Measurements from ENCODE around the gene UNC45A.

Gene UNC45A

GRCh38 chr15:90968434-90968833 is 33.3 kb downstream of the UNC45A start:
- no peak for DNase-seq

DNA sequence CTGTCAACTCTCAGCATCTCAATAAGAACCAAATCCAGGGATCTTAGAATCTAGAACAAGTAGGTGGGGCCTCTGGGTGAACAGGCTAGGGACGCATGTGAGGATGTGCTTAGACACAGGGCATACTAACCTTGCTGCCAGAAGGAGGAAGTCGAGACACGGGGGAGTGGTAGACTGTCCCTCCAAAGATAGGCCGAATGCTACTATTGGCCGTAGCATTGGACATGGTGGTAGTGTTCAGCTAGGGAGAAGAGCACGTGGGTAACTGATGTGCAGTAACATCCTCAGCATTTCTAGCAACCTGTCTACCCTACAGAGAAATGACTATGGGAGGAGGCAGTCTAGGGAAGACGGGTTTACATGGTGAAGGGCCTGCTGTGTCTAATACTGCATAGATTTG is 35.2 kb downstream of the UNC45A start:
- no peak for DNase-seq

DNA sequence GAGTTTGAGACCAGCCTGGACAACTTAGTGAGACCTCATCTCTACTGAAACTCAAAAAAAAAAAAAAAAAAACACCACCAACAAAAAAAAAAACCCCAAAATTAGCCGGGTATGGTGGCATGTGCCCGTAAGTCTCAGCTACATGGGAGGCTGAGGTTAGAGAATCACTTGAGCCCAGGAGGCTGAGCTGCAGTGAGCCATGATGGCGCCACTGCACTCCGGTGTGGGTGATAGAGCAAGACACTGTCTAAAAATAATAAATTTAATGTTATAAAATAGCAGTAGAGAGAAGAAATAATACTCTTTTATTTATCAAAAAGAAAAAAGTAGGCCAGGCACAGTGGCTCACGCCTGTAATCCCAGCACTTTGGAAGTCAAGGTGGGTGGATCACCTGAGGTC is 37.0 kb downstream of the UNC45A start:
- DNase-seq, result no peak

GRCh38 chr15:90974216-90974615 is 39.1 kb downstream of the UNC45A start:
- DNase-seq, result no peak

GRCh38 chr15:90979582-90979981 is 44.5 kb downstream of the UNC45A start:
- DNase-seq, result no peak

DNA sequence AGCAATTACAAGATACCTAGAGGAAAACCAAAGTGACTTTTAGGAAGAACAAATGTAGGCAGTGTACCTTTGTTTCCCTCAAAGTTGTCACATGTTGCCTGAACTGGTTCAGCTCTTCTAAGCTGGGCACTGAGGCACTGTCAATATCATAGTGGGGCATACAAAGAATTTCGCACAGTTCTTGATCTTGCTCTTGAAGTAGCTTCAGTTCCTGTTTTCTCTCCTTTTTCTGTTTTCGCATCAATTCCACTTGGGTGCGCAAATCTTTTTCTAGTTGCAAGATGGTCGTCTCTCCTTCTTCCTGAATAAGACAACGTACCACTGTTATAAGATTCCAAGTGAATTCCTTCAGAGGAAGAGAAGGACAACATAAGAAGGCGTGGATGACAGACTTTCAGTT is 46.6 kb downstream of the UNC45A start:
- DNase-seq, result no peak

GRCh38 chr15:90982135-90982534 is 47.0 kb downstream of the UNC45A start:
- peak; percentile 2 for DNase-seq

DNA sequence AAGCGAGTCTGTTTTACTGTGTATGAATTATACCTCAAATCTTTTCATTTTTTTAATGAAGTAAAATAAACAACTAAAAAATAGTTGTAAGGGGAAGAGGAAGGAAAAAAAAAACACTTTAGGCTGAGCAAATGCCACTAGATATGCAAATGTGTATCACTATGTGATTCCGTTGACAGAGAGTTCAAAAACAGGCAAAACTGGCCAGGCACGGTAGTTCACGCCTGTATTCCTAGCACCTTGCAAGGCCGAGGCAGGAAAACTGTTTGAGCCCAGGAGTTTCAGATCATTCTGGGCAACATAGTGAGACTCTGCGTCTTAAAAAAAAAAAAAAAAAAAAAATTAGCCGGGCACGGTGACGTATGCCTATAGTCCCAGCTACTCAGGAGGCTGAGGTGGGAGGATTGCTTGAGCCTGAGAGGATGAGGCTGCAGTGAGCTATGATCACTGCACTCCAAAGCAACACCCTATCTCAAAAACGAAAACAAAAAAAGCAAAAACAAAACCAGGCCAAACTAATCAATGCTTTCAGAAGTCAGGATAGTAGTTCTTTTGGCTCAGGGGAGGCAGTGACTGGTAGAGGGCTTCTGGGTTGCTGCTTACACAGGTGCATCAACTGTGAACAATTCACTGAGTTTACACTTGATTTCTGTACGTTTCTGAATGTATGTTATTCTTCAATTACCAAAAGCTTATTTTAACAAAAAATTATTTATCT is 51.9 kb downstream of the UNC45A start:
- no peak for DNase-seq

DNA sequence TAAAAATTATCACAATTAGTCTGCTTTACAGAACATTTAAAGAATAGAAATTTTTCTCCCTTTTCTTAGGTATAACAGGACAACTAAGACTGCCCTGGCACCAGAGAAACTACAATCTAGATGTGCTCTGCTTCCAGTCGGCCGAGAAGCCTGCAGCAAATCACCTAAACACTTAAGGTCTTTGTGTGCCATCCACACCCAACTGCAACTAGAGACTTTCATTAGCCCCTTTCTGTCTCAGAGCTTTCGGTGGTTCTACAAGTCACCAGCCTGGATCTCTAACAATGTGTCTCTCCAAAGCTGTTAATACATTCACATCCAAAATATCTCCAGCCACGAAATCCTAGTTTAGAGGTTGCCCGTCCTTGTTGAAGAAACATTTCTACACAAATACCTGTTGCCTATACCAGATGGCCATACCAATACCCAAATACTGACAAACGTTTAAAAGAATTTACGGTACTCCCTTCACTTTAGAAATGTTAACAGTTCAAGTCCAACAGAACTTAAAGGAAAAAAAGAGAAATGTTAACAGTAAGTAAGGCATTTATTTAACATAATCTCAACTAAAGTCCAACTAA is 52.6 kb downstream of the UNC45A start:
- no peak for DNase-seq

DNA sequence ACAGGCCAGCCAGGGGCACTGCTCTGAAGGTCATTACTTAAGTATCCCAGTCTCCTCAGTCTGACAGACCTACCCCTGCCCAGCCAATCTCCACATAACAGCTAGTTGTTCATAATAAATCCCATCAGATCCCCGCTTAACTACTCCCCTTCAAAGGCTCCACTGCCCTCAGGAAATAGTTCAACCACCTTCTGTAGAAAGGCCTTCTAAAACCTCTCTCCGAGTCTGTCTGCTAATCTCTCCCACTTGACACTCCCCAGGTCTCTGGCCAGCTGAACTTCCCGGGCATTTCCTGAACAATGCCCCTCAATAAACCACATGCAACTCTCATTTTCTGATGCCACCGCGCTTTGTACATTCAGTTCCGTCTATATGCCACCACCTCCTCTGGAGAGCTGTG is 53.2 kb downstream of the UNC45A start:
- DNase-seq, result no peak

GRCh38 chr15:90989040-90989768 is 54.1 kb downstream of the UNC45A start:
- DNase-seq, result no peak

DNA sequence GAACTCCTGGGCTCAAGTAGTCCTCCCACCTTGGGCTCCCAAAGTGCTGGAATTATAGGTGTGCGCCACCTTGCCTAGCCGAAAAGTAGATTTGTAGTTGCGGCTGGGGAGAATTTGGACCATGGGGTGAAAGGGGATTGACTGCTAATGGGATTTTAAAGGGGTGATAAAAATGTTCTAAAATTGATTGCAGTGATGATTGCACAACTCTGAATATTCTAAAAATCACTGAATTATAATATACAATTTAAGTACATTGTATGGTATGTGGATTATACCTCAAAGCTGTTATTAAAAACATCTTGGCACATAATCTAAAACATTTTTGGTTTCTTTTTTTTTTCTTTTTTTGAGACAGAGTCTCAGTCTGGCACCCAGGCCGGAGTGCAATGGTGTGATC is 55.4 kb downstream of the UNC45A start:
- DNase-seq, result no peak

DNA sequence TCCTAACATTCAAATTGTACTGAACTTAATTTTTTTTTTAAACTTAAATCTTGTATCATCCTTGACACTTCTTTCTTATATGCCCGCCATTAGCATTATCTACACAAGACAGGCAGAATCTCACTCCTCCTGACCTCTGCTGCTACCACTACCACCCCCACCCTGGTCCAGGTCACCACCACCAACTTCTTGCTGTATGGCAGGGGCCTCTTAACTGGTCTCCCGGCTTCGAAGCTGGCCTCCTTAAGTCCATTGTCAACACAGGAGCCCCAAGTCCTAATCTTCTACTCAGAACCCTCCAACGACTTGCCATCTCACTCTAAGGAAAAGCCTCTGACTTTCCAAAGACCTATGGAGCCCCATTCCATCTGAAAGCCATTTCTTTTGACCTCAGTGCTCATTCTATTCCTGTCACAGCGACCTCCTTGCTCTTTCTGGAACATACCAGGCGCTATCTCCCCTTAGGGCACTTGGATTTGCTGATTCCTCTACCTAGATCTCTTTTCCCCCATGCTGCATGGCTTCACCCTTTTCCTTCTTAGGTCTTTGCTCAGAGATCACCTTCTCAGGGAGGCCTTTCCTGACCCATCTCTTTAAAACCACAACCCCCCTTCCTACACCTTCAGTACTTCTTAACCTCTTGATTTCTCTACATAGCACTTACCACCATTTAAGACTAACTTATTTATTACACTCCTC is 56.7 kb downstream of the UNC45A start:
- DNase-seq, result no peak

DNA sequence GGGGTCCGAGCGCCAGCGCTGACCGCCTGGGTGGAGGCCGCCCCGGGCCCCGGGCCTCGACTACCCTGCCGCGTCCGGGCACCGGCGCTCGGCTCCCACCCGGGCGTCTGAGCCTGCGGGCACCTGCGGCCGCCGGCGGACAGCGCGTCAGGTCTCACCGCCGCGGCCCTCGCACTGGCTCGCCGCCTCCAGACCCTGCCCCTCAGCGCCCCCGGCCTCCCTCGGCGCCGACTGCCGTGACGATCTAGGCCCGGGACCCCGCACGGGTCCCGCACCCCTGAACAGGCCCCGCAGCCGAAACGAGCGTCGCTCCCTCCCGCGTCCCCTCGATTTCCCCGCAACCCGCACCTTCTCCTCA is 59.0 kb downstream of the UNC45A start:
- no peak for DNase-seq

DNA sequence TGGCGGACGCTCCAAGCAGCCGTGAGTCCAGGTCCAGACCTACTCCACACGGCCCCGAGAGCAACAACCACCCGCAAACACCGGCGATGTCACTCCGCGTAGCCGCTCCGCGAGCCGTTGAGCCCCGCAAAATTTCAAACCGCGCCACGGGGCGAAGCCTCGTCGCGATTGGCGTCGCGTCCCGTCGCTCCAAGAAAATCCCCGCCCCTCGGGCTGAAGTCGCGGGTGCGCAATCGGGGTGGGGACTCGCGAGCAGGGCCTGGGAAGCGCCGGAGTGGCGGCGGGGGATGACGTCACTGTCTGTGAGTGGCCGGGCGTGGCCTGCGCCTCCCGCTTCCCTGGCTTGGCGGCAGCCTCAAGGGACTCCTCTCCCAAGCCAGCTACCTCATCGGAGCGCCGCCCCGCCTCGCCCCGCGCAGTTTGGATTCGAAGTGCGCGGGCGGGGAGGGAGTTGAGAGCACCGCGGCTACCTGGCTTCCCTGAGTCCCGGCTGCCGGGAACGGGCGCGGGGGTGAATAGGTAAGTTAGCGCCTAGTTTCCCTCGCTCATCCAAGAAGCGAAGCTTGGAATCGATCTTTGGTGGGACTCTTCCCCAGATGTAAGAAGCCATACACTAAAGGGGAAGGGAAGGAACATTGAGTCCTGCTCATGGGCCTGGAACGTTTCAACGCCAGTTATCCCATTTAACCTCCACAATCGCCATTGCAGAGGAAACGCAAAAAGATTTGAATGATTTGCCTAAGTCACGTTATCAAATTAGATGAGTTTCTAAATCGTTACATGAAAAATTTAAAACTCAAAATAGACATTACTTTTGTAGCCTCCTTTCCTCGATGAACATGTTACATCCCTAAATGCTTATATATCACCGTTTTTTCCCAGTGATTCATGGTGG is 59.6 kb downstream of the UNC45A start, which contains the start of gene PRC1:
PRC1 (minus strand) TSS at position 119 of the 895 bp plus-strand sequence; CDS start at position 1, 118 bp downstream.
- DNase-seq, result peak; percentile 74

- DNase-seq, result no peak
These were observed 63.7 kb downstream of the UNC45A start for GRCh38 chr15:90998737-90999136.

GRCh38 chr15:91001209-91001608 is 66.1 kb downstream of the UNC45A start:
- DNase-seq, result no peak

All from SIG-M5 (cell line).